DLD1 (cell line): ENCODE measurements around the gene OR52W1.
"Not testable (repeated sequence)": the region's sequence is repeated elsewhere in the genome, so short reads cannot be mapped to it uniquely, and the experiment has no call there.

Experiments used
- in situ Hi-C: cut with HindIII; loops from 2 replicates; pipeline ENCODE4 v1.10.0; 2017; ENCODE audit warnings: low sequenced_read_pairs

The OR52W1 gene

GRCh38 chr11:6216501-6216900 is 17.5 kb downstream of the OR52W1 start:
- in situ Hi-C loops = no loop called here

GRCh38 chr11:6217722-6218121 is 18.7 kb downstream of the OR52W1 start:
- in situ Hi-C loops = no loop called here

- in situ Hi-C loops = no loop called here
Observed at GRCh38 chr11:6219359-6219758, 20.3 kb downstream of the OR52W1 start.

GRCh38 chr11:6223854-6224253 is 24.8 kb downstream of the OR52W1 start:
- in situ Hi-C loops = no loop called here

GRCh38 chr11:6224421-6224820 is 25.4 kb downstream of the OR52W1 start:
- in situ Hi-C loops = no loop called here

- in situ Hi-C loops = no loop called here
Observed at GRCh38 chr11:6225024-6225423, 26.0 kb downstream of the OR52W1 start.

- in situ Hi-C loops = no loop called here
Observed at GRCh38 chr11:6225896-6226295, 26.9 kb downstream of the OR52W1 start.

- in situ Hi-C loops = no loop called here
Observed at GRCh38 chr11:6228520-6228919, 29.5 kb downstream of the OR52W1 start.

- in situ Hi-C loops = no loop called here
Observed at GRCh38 chr11:6229911-6230310, 30.9 kb downstream of the OR52W1 start.

- in situ Hi-C loops = no loop called here
Observed at GRCh38 chr11:6232899-6233298, 33.9 kb downstream of the OR52W1 start.

GRCh38 chr11:6233984-6234386 is 35.0 kb downstream of the OR52W1 start:
- in situ Hi-C loops = no loop called here

- in situ Hi-C loops = no loop called here
Observed at GRCh38 chr11:6234387-6235107, 35.5 kb downstream of the OR52W1 start, which contains the start of gene FHIP1B. Gene FHIP1B (minus strand): TSS chr11:6234636. CDS start chr11:6224516, 10,120 bp downstream.

- in situ Hi-C loops = no loop called here
Observed at GRCh38 chr11:6237266-6237665, 38.2 kb downstream of the OR52W1 start.

GRCh38 chr11:6237761-6238302 is 38.8 kb downstream of the OR52W1 start:
- in situ Hi-C loops = no loop called here

- in situ Hi-C loops = no loop called here
Observed at GRCh38 chr11:6238902-6239301, 39.9 kb downstream of the OR52W1 start, which contains the start of gene CNGA4. Gene CNGA4 (plus strand): TSS chr11:6239089. CDS start chr11:6239207, 118 bp downstream.

- in situ Hi-C loops = no loop called here
Observed at GRCh38 chr11:6240139-6240538, 41.1 kb downstream of the OR52W1 start.

GRCh38 chr11:6240781-6241180 is 41.8 kb downstream of the OR52W1 start:
- in situ Hi-C loops = no loop called here

GRCh38 chr11:6241316-6241715 is 42.3 kb downstream of the OR52W1 start:
- in situ Hi-C loops = no loop called here

GRCh38 chr11:6245536-6245935 is 46.5 kb downstream of the OR52W1 start:
- in situ Hi-C loops = no loop called here

- in situ Hi-C loops = no loop called here
Observed at GRCh38 chr11:6248248-6248647, 49.2 kb downstream of the OR52W1 start.

GRCh38 chr11:6248897-6249296 is 49.9 kb downstream of the OR52W1 start:
- in situ Hi-C loops = not testable (repeated sequence)
